ENCODE measurements around the gene FOXRED1. TPM values are rescaled to one million over a fixed set of nuclear protein-coding genes. Genes with fewer than 3 reads are reported as not detected.
"Not testable (repeated sequence)": the region's sequence is repeated elsewhere in the genome, so short reads cannot be mapped to it uniquely, and the experiment has no call there.

FOXRED1 gene
- total RNA-seq, 2 experiments from 2014 or later, result 46.0 to 47.3 TPM

DNA sequence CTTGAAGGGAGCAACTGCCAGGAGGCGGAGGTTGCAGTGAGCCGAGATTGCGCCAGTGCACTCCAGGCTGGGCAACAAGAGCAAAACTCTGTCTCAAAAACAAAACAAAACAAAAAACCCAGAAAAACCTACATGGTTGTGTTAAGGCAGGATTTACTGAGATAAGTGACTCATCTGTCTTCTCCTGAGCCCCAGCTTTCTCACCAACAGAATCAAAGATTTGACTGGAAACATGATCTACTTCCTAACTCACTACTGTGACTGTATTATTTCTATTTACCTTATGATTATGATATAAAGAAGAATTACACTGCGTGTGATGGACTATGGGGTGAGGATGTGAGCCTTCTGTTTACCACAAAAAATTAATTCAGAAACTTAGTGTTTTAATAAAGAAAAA, 35.6 kb upstream of the FOXRED1 start:
- ATAC-seq (no peak), DNase-seq (no peak)
- intact Hi-C loops (cut with micrococcal nuclease), result no loop called here
- ChIA-PET POLR2A (no interaction called here), CTCF (interaction anchor here (0.8 kb wide), 1 partner anchor 8 kb away, joined by 4 read pairs; no protein-coding TSS in a partner anchor)
- no peak overlapping the region for H3K27ac Mint-ChIP-seq
- no peak for TF ChIP-seq CTCF (IDR thresholded peaks at IDR 0.05)
- no peaks in the 10 kb centered on the region for H3K4me1 Mint-ChIP-seq (ENCODE audit: low read depth)
- H3K4me3 Mint-ChIP-seq, result no peak overlapping the region
- no peaks in the 10 kb centered on the region for H3K9me3 Mint-ChIP-seq
- H3K27me3 Mint-ChIP-seq, result no peaks in the 10 kb centered on the region
- H3K36me3 Mint-ChIP-seq (ENCODE audit: low read depth), result peaks cover 5% of the 10 kb centered on the region

DNA sequence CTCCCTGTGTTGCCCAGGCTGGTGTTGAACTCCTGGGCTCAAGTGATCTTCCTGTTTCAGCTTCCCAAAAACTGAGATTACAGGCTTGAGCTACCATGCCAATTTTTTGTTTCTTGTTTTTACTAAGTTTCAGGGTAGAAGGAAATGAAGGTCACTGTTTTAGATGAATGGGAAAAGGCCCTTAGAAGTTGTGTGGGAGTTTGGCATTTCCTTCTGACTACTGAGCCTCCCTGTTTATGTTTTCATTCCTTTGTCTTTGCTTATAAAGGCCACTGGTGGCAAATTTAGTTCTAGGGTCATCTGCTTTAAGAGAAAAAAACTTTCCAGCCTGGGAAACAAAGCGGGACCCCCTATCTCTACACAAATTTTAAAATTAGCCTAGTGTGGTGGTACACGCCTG, 22.3 kb upstream of the FOXRED1 start:
- Mint-ChIP-seq H3K27me3 (no peaks in the 10 kb centered on the region), H3K4me3 (no peak overlapping the region), H3K27ac (no peak overlapping the region), H3K9me3 (no peaks in the 10 kb centered on the region), H3K36me3 (ENCODE audit: low read depth) (peaks cover 8% of the 10 kb centered on the region), H3K4me1 (ENCODE audit: low read depth) (no peaks in the 10 kb centered on the region)
- ChIA-PET POLR2A (no interaction called here), CTCF (no interaction called here)
- DNase-seq (no peak), ATAC-seq (no peak)
- intact Hi-C loops (cut with micrococcal nuclease), result no loop called here
- TF ChIP-seq CTCF (IDR thresholded peaks at IDR 0.05), result no peak

DNA sequence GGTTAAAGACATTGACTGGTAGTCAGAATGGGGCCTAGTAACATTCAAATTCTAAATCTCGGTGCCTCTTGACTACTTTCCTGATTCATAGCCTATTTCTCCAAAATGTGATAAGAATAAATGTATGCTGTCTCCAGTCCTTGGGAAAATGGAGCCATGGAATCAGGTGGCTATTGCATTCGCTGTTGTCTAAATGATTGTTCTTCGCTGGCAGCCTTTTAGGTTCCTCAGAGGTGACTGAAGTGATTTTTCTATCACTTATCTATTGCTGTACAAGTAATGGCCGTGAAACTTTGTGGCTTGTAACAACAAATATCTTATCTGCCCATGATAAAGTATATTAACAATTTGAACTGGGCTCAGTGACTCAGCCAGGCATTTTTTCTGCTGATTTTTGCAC, 15.7 kb upstream of the FOXRED1 start:
- no peak overlapping the region for H3K27ac Mint-ChIP-seq
- no peak for DNase-seq
- CTCF ChIA-PET, result interaction anchor here (0.7 kb wide), 1 partner anchor 22 kb away, joined by 3 read pairs; no protein-coding TSS in a partner anchor
- TF ChIP-seq CTCF (IDR thresholded peaks at IDR 0.05), result no peak
- no peaks in the 10 kb centered on the region for H3K9me3 Mint-ChIP-seq
- intact Hi-C loops (cut with micrococcal nuclease), result no loop called here
- ATAC-seq, result no peak
- H3K27me3 Mint-ChIP-seq, result no peaks in the 10 kb centered on the region
- peaks cover 12% of the 10 kb centered on the region for H3K36me3 Mint-ChIP-seq (ENCODE audit: low read depth)
- no peaks in the 10 kb centered on the region for H3K4me1 Mint-ChIP-seq (ENCODE audit: low read depth)
- POLR2A ChIA-PET, result no interaction called here
- no peak overlapping the region for H3K4me3 Mint-ChIP-seq

DNA sequence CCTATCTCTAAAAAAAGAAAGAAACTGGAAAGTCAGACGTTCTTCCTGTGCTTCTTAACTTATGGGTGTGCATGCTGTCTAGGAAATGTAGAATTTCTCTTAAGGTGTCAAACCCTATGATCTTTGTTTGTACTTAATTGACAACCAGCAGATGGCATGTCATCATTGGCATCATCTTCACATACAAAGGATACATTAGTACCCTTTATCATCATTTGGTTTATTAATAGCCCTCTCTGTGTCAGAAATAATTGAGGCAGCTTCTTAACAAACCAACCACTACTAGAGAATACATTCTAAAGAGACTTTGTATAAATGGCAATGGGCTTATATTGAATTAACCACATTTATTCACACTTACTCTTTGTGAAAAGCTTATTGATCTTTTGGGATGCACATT, 14.1 kb upstream of the FOXRED1 start:
- no peak for ATAC-seq
- ChIA-PET CTCF (no interaction called here), POLR2A (interaction anchor here (1.0 to 1.4 kb wide), 3 partner anchors 14 to 42 kb away, joined by 3 to 6 read pairs (median 3); partner anchors contain the start of genes FOXRED1 and SRPRA)
- Mint-ChIP-seq H3K4me1 (ENCODE audit: low read depth) (no peaks in the 10 kb centered on the region), H3K36me3 (ENCODE audit: low read depth) (peaks cover 14% of the 10 kb centered on the region), H3K27me3 (no peaks in the 10 kb centered on the region), H3K9me3 (no peaks in the 10 kb centered on the region), H3K4me3 (no peak overlapping the region), H3K27ac (no peak overlapping the region)
- DNase-seq, result no peak
- TF ChIP-seq CTCF (IDR thresholded peaks at IDR 0.05), result no peak
- intact Hi-C loops (cut with micrococcal nuclease), result no loop called here

GRCh38 chr11:126255507-126255906, 13.4 kb upstream of the FOXRED1 start:
- DNase-seq; H3K27ac Mint-ChIP-seq; H3K4me3 Mint-ChIP-seq; intact Hi-C loops (cut with micrococcal nuclease); H3K27me3 Mint-ChIP-seq; CTCF ChIA-PET; H3K9me3 Mint-ChIP-seq; H3K4me1 Mint-ChIP-seq (ENCODE audit: low read depth); ATAC-seq: not testable (repeated sequence)
- POLR2A ChIA-PET, result interaction anchor here (1.1 to 1.4 kb wide), 2 partner anchors 13 to 28 kb away, joined by 3 to 6 read pairs; partner anchors contain the start of genes FOXRED1 and SRPRA
- H3K36me3 Mint-ChIP-seq (ENCODE audit: low read depth), result peaks cover 14% of the 10 kb centered on the region

GRCh38 chr11:126256216-126256615, 12.7 kb upstream of the FOXRED1 start:
- Mint-ChIP-seq H3K4me3 (no peak overlapping the region), H3K27ac (peak overlapping the region; percentile 7), H3K27me3 (no peaks in the 10 kb centered on the region), H3K36me3 (ENCODE audit: low read depth) (peaks cover 17% of the 10 kb centered on the region), H3K9me3 (no peaks in the 10 kb centered on the region), H3K4me1 (ENCODE audit: low read depth) (no peaks in the 10 kb centered on the region)
- ChIA-PET POLR2A (no interaction called here), CTCF (no interaction called here)
- no peak for ATAC-seq
- TF ChIP-seq CTCF (IDR thresholded peaks at IDR 0.05), result no peak
- intact Hi-C loops (cut with micrococcal nuclease), result no loop called here
- DNase-seq, result no peak

All from activated CD8-positive, alpha-beta T cell treated with anti-CD3 and anti-CD28 coated beads for 36 hours (primary cell).